ENCODE data around the gene TAF4.
"Not testable (repeated sequence)": the region's sequence is repeated elsewhere in the genome, so short reads cannot be mapped to it uniquely, and the experiment has no call there.

The TAF4 gene

DNA sequence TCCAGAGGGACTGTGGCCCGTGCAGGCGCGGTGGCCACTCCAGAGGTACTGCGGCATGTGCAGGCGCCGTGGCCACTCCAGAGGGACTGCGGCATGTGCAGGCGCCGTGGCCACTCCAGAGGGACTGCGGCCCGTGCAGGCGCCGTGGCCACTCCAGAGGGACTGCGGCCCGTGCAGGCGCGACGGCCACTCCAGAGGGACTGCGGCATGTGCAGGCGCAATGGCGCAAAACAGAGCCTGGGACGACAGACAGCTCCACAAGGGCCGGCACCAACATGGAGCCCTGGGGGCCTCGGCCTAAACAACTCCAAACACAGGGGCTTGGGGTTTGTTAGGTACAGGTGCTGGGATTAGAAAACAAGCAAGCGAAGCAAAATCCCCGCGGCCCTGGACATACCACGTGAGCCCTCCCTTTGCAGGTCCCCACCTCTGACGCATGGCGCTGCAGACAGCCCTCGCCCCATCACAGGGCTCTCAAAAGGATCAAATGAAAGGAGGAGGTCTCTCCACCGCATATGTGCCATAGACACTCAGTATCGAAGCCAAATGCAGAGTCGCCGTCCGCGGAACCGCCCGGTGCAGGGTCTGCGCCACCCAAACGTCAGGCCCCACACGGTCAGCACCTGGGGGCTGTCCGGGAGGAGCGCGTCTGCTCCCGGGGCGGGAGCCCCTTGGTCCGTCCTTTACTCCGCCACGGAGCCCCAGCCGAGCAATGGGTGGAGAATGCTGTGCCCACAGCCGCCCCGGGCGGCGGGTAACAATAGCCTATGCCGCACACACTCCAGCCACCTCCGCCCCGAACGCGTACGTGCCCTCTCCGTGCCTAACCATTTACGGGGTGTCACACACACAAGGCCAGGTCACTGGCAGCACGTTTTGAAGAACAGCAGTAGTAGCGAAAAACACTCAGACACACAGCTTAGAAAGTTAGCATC is 85.7 kb downstream of the TAF4 start:
- no peak for DNase-seq (ENCODE audit: low read depth in 3 of 3)

DNA sequence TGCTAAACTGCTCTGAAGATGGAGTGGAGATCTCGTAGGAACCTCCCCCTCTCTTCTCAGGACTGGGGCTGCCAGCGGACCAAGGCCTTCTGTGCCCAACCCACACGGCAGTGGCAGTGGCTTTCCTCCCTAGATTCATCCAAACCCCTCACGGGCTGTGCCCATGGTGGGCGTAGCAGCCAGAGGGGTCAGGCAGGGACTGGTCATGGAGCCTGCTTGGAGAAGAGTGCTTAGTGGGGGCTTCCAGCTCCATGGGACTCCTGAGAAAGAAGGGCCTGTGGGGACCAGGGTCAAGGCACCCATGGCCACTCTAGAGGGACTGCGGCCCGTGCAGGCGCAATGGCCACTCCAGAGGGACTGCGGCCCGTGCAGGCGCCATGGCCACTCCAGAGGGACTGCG is 86.6 kb downstream of the TAF4 start:
- DNase-seq (ENCODE audit: low read depth in 3 of 3), result no peak

DNA sequence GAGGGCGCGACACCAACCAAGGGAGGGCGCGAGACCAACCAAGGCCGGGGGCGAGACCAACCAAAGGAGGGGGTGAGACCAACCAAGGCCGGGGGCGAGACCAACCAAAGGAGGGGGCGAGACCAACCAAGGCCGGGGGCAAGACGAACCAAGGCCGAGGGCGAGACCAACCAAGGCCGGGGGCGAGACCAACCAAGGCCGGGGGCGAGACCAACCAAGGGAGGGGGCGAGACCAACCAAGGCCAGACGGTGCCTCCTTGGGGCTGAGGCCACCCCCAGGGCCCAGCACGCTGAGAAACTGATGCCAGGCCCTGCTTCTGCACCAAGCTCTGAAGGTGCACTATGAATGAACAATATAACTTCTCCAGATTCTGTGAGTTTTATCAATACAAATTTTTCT is 87.2 kb downstream of the TAF4 start:
- DNase-seq (ENCODE audit: low read depth in 3 of 3), result no peak

DNA sequence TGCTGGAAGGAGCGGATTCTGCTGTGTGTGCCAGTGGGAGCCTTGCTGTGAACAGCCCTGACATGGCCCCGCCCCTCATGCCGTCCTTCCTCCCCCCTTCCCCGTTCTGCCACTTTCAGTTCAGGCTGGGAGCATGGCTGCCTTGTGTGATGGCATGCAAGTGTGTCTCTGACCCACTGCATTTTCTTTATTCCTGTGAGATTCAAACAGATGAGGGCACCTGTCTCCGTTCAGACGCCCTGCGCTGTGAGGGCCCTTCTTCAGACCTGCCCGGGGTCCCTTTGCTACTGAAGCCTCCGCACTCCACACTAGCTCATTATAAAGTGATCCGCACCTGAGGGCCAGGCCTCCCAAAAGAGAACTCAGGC is 88.3 kb downstream of the TAF4 start:
- DNase-seq (ENCODE audit: low read depth in 3 of 3), result no peak

DNA sequence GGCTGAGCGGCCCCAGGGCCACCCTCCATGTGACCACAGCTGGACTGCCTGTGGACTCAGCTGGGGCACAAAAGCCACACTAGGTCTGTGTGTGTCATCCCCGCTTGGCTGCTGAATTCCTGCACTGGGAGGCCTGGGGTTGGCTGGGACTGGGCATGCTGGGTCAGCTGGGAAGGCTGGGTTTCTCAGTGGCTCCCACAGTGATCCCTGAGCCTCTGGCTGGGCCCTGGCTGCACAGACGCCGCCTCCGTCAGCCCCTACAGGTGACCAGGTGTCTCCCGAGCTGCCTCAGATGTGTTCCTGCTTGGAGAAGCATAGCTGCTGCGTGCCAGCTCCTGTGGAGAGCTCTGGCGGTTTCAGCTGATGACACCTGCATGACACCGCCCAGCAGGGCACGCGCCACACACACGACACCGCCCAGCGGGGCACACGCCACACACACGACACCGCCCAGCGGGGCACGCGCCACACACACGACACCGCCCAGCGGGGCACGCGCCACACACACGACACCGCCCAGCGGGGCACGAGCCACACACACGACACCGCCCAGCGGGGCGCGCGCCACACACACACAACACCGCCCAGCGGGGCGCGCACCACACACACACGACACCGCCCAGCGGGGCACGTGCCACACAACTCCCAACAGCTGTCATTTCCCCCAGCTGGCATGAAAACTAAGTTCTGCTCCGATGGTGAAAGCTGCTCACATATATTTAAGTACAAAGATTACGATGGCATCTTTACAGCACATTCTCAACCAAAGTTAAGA is 88.8 kb downstream of the TAF4 start:
- DNase-seq (ENCODE audit: low read depth in 3 of 3), result no peak

DNA sequence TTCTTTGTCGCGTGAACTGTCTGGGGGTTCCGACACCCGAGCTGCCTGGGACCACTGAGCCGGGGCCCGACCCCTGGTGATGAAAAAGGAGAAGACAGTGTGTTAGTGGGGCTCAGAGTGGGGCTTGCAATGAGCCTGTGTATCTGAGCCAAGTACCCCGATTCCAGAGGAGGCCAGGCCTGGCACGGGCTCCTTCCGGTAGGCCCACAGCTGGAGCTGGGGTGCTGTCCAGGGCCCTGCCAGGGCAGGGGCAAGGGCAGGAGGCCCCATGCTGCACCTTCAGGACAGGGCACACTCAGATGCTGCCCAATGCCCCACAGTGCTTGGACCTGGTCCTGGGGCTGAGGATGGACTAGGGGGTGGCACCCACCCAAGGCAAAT is 89.4 kb downstream of the TAF4 start:
- DNase-seq (ENCODE audit: low read depth in 3 of 3), result no peak

DNA sequence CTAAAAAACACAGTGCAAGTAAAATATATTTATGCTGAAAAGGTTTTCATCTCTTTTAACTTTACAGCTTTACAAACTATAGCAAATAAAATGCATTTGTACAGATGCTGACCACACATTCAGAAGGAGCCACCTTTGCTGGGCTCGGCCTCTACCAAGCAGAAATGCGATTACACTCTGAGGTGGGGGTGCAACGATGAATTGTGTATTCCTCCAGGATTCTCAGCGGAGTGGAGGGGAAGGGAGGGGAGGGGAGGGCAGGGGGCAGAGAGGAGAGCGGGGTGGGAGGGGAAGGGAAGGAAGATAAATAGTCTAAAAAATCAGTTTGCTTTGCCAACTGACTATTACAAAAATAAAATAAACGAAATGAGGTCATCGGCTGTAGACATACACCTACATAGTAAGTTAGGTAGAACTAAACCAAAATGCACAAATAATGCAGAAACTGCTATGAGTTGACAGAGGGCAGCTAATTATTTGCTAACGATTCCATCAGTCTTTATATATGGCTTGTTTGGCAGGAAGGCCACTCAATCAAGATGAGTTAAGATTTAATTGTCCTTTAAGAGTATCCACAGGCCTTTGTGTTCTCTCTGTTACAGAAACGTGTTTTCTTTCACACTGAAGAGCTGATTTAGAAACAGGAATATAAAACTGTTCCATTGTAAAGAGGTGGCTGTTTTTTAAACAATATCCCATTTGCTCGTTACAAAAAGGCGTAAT is 90.1 kb downstream of the TAF4 start:
- no peak for DNase-seq (ENCODE audit: low read depth in 3 of 3)

DNA sequence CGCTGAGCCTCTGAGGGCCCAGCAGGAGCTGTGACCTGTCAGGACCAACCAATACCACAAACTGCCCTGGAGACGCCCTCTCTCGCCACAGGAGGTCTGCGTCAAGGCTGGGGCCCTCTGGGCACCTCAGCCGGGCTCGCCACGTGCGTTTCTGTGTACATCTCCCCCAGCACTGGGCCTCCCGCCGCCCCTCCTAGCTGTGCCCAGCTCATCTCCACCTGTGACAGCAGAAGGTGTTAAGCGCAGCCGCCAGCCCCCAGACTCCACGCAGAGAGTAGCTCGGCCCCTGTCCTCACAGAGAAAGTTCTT is 91.4 kb downstream of the TAF4 start:
- no peak for DNase-seq (ENCODE audit: low read depth in 3 of 3)

DNA sequence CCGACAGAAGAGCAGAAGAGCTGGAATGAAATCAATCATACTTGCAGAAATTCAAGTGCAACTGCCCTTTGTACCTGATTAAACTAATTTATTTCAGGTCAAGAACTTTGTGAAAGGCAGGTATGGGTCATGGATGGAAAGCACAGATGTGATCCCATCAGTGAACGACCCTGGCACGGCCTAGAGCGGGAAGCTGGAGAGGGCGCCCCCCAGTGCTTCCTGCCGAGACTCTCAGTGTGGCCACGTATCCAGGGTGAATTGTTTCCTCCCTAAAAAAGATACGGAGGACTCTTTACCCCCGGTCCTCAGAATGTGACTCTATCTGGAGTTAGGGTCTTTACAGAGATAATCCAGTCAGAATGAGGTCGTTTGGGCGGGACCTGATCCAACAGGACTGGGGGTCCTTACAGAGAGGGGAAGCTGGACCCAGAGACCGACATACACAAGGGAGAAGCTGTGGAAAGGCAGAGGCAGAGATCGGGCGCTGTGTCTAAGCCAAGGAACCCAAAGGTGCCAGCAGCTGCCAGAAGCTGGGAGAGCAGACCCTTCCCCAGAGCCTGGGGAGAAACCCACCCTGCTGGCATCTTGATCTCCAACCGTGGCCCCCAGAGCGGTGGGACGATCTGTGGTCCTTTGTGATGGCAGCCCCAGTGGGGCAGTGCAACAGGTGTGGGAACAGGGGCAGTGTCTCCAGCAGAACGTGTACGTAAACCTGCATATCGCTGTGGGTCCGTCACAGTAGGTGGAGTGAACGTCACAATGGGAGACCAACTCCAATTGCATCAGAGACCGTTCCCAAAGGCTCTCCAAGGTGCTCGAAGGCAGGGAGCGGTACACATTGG is 91.9 kb downstream of the TAF4 start:
- DNase-seq (ENCODE audit: low read depth in 3 of 3), result no peak

DNA sequence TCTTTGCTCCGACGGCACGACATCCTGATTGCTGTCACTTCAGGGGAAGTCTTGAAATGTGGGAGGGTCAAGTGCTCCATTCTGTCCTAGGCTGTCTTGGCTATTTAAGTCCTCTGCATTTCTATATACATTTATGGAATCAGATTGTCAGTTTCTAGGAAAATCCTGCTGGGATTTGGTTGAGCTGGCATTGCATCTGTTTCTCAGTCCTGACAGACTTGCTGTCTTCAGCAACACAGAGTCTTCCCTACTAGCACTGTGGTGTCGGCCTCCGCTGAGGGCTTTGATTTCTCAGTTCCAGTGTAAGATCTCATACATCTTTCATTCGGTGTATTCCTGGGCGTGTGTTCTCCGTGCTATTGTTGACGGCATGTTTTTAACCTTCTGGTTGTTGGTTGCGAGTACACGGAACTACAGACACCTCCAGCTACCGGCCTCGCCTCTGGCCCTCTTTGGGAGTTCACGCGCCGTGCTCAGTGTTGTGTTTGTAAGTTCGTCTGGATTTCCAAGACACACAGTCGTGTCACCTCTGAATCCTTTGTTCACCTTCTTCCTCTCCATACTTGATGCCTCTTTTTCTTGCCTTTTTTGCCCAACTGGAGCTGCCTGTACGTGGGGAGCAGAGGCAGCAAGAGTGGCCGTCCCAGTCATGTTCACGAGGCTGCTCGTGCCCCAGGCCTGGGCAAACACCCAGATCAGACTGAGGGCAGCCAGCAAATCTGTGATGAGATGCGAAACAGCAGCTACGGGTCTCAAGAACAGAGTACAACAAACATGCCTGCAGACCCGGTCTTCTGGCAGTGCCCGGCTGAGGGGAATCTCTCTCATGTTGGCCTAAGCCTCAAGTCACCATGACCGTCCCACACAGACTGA is 92.8 kb downstream of the TAF4 start:
- DNase-seq (ENCODE audit: low read depth in 3 of 3), result no peak

DNA sequence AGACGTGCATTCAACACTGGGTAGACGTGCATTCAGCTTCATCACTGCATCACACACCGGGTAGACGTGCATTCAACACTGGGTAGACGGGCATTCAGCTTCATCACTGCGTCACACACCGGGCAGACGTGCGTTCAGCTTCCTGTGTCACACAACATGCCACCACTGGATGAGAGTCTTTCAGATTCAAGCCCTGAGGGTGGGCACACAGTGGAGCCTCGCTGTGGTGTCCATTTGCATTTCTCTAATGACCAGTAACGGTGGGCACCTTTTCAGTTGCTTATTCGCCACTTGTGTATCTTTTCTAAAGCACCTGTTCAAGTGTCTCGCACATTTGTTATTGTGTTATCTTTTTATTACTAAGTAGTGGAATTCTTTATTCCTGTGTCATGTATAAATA is 94.1 kb downstream of the TAF4 start:
- not testable (repeated sequence) for DNase-seq (ENCODE audit: low read depth in 3 of 3)

DNA sequence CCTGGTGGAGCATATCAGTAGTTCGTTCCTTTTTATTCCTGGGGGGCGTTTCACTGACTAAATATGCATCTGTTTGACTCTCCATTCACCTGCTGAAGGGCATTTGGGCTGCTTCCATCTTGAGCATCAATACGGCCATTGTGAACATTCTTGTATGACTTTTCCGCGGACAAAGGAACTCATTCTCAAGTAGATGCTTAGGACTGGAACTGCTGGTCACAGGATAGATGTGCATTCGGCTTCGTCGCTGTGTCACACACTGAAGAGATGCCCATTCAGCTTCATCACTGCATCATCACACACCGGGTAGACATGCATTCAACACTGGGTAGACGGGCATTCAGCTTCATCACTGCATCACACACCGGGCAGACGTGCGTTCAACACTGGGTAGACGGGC is 95.3 kb downstream of the TAF4 start:
- no peak for DNase-seq (ENCODE audit: low read depth in 3 of 3)

DNA sequence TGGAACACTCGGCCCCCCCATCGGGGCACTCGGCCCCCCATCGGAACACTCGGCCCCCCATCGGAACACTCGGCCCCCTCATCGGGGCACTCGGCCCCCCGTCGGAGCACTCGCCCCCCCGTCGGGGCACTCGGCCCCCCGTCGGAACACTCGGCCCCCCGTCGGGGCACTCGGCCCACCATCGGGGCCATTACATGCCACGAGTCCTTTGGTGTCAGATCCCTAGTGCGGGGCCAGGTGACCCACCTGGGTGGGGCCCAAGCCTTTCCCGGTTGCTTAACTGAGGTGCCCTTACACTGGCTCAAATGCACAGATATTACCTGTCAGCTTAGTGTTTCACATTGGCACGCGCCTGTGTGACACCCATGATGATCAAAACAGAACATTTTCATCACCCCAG is 95.9 kb downstream of the TAF4 start:
- no peak for DNase-seq (ENCODE audit: low read depth in 3 of 3)

DNA sequence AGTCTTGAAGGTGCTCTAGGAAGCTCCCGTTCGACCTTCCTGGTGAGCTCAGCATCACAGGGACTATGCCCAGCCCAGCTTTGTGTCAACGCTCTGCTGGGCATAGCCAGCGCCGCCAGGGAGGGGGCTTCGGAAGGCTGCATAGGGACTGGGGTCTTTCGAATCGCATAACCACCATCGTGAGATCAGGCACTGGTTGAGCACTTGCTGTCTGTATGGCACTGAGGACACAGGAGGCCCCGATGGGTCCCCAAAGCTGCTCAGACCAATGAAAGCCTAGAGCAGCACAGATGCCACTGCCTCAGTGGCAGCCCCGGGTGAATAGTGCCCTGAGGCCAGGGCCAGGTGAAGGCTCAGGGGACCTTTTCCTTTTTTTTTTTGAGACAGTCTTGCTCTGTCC is 96.7 kb downstream of the TAF4 start:
- DNase-seq (ENCODE audit: low read depth in 3 of 3), result no peak

DNA sequence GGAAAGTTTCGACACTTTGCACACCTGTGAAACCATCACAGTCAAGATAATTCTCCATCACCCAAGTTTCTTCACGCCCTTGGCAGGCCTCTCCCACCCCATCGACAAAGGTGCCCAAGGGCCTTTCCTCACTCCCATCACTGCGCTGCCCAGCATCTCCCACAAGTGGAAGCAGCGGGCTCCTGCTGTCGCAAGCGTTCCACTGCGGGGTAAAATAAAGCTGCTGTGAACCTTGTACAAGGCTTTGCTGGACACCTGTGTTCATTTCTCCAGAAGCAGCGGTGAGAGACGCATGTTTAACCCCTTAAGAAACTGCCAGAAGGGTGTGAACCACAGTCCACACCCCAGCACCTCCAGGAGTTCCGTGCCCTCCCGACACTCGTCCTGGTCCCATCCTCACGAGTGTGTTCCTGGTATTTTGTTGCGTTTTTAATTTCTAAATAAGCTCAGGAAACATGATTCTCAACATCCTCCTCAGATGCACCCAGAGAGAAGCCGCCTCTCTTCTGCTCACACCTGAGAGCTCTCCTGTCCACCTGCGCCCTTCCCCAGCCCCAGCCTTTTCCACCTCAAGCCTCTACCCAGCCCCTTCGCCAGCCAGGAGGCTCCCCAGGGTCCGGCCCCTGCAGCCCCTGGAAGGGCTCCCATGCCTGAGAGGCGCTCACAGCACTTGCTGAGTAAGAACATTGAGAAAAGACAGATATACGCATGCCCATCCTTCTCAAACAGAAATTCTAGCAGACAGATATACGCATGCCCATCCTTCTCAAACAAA is 97.5 kb downstream of the TAF4 start:
- DNase-seq (ENCODE audit: low read depth in 3 of 3), result no peak

DNA sequence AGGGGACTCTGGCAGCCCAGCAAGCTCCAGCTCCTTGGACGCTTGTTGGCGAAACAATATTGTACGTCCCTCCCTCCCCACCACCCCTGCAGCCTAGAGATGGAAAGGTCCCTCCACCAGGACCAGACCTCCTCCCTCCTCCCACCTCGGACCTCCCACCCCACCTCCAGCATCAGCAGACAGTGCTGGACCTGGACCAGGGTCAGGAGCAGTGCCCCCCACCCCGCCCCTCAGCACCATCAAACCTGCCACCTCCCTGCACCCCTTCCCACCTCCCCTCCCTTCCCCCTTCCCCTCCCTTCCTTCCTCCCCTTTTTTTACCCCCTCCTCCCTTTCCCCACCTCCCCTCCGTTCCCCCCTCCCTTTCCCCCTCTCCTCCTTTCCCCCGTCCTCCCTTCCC is 98.4 kb downstream of the TAF4 start:
- no peak for DNase-seq (ENCODE audit: low read depth in 3 of 3)

DNA sequence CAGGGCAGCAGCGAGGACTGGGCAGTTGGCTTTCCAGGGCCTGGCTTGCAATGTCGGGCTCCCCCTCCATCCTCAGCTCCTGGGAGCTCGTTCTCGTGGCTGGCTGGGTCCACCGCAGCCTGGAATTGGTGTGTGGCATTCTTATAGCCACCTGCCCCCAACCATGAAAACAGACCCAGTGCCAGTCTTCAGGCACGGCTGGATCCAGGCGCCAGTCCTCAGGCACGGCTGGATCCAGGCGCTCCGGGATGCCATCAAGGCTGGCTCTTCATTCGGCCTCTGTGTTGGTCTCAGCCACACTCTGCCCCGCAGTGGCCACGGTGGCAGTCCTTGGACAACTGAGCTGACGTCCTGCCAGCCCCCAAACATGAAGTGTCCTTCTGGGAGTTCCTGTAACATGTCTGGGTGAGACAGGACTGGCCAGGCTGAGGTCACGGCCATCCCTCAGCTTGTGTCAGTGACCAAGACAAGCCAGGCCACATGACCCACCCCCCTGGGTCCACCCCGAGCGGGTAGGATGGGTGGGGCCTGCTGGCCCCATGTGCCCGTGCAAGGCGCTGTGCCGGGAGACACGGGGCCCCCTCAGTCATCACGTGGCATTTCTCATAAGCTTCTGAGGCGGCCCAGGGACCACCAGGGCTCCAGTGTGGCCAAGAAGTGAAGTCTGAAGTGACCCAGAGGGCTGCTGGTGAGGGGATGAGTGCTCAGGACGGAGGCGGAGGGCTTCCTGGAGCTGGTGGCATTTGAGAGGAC is 99.0 kb downstream of the TAF4 start:
- no peak for DNase-seq (ENCODE audit: low read depth in 3 of 3)

DNA sequence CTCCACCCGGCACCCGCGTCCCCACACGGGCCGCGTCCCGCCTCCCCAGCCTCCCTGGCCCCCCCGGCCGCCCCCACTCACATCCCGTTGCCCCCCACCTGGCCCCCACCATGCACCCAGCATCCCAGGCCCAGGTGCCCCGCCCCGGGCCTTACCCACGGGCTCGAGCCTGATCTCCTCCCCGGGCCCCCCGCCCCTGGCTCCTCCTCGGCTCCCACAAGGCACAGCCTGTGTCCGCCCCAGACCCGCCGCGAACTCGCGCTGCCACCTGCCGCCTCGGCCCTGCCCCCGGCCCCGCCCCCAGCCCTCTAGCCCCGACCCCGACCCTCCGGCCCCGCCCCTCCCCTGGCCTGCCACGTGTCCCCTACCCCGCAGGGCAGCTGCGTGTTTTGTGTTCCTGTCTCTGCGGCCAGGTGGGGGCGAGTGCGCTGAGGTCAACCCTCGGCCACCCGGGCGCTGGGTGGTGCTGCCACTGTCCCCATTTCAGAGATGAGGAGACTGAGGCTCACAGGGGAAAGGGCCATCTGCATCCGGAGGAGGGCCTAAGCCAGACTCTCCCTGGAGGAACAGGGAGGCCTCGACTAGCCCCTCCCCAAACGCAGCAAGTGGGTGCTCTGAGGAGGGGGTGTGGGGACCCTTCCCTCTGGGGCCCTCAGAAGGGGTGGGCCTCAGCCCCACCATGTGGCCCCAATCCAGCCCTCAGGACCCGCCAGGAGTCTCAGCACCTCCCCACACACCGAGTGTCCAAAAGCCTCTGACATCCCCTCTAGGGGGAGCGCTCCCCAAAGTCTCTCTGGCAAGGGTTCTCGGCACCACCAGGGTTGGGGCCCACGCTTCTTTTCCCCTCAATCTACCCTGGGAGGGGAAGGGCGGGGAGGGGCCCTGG is 99.8 kb downstream of the TAF4 start:
- no peak for DNase-seq (ENCODE audit: low read depth in 3 of 3)
